H1 (cell line): ENCODE measurements around the gene HOXA6. TPM values are rescaled to one million over a fixed set of nuclear protein-coding genes. Genes with fewer than 3 reads are reported as not detected.

ENCODE experiments used
- CTCF ChIA-PET: fragments of 300-600 bp; sonication (Branson Sonifier 250); formaldehyde crosslinking; loops from one replicate; lab custom pipeline; 2021; ENCODE audit not compliant: partially characterized antibody; lab: Charles Lee
- POLR2A ChIA-PET: fragments of 300-600 bp; sonication (Branson Sonifier 250); formaldehyde crosslinking; loops from one replicate; lab custom pipeline; 2021; ENCODE audit warnings: inconsistent platforms; ENCODE audit not compliant: partially characterized antibody; lab: Charles Lee
- DNase-seq, 2 experiments: peaks; one replicate each; pipeline versions ENCODE4 v3.0.0 to v3.0.0-alpha.2; 2010 to 2022; ENCODE audit warnings: low spot score in 2 of 2, low read depth in 1 of 2, mixed read lengths in 1 of 2
- FAIRE-seq: peaks from 2 replicates; lab custom pipeline; 2011; peaks lifted over from hg19 to GRCh38; lab: Jason Lieb, UNC
- H2AFZ ChIP-seq: 2 replicates; pipeline ENCODE4 v1.8.1; 2012; ENCODE audit warnings: low read length, inconsistent platforms
- H2AK5ac ChIP-seq: 2 replicates; pipeline ENCODE4 v1.6.1; 2013; ENCODE audit warnings: low read depth, low read length
- H2BK120ac ChIP-seq: replicated peaks from 2 replicates; pipeline ENCODE3; 2013; ENCODE audit warnings: low read depth, low read length, inconsistent platforms
- H2BK12ac ChIP-seq: 2 replicates; pipeline ENCODE4 v1.6.1; 2013; ENCODE audit warnings: low read depth, low read length
- H2BK15ac ChIP-seq: 2 replicates; pipeline ENCODE4 v1.6.1; 2013; ENCODE audit warnings: low read length
- H2BK20ac ChIP-seq: 2 replicates; pipeline ENCODE4 v1.6.1; 2013; ENCODE audit warnings: low read length
- H2BK5ac ChIP-seq: 2 replicates; pipeline ENCODE4 v1.6.1; 2013; ENCODE audit warnings: low read depth, low read length
- H3K14ac ChIP-seq: 2 replicates; pipeline ENCODE4 v1.6.1; 2013; ENCODE audit warnings: inconsistent platforms; ENCODE audit not compliant: insufficient read length
- H3K18ac ChIP-seq: 2 replicates; pipeline ENCODE4 v1.6.1; 2013; ENCODE audit warnings: low read length; ENCODE audit errors: extremely low read depth
- H3K23ac ChIP-seq: 2 replicates; pipeline ENCODE4 v1.6.1; 2013; ENCODE audit warnings: inconsistent platforms; ENCODE audit not compliant: insufficient read length
- H3K23me2 ChIP-seq: 2 replicates; pipeline ENCODE4 v1.6.1; 2013; ENCODE audit warnings: low read depth, low read length
- H3K27ac ChIP-seq: 2 replicates; pipeline ENCODE4 v1.6.1; 2011; ENCODE audit warnings: low read depth, low read length, inconsistent platforms
- H3K27me3 ChIP-seq, 4 experiments: replicated peaks in 1 of 4; 1 replicate in 1 of 4; 2 replicates in 3 of 4; pipeline versions ENCODE4 v1.6.1 to v1.8.1; 2011 to 2013; ENCODE audit warnings: low read length in 3 of 4, mild to moderate bottlenecking in 3 of 4, inconsistent platforms in 2 of 4, mixed read lengths in 2 of 4, moderate library complexity in 1 of 4; ENCODE audit not compliant: control insufficient read depth in 3 of 4, insufficient read depth in 3 of 4; ENCODE audit errors: extremely low read depth in 1 of 4
- H3K36me3 ChIP-seq, 4 experiments: 2 replicates each; pipeline versions ENCODE4 v1.6.1 to v1.8.1; 2011 to 2013; ENCODE audit warnings: mild to moderate bottlenecking in 4 of 4, low read length in 3 of 4, moderate library complexity in 2 of 4, control low read depth in 1 of 4, inconsistent platforms in 1 of 4; ENCODE audit not compliant: insufficient read depth in 4 of 4, control insufficient read depth in 2 of 4
- H3K4ac ChIP-seq: replicated peaks from 2 replicates; pipeline ENCODE3; 2013; ENCODE audit warnings: low read length, low read depth, mixed read lengths, inconsistent platforms; ENCODE audit not compliant: insufficient read length
- H3K4me1 ChIP-seq, 4 experiments: replicated peaks in 1 of 4; 1 replicate in 1 of 4; 2 replicates in 3 of 4; pipeline versions ENCODE4 v1.6.1 to v1.8.1; 2011 to 2013; ENCODE audit warnings: low read length in 3 of 4, inconsistent platforms in 2 of 4, mixed read lengths in 1 of 4; ENCODE audit not compliant: insufficient read depth in 4 of 4, control insufficient read depth in 3 of 4
- H3K4me2 ChIP-seq, 2 experiments: 2 replicates each; pipeline versions ENCODE4 v1.6.1 to v1.8.1; 2011 to 2013; ENCODE audit warnings: low read depth in 2 of 2, low read length in 2 of 2, control low read depth in 1 of 2, inconsistent platforms in 1 of 2, mild to moderate bottlenecking in 1 of 2; ENCODE audit not compliant: insufficient read depth in 1 of 2
- H3K4me3 ChIP-seq, 4 experiments: fragments of 200-600, 300-600 bp in 1 of 4; sonication (generic), shearing (Covaris generic), sonication (Bioruptor Twin) in 1 of 4; 2 replicates each; pipeline versions ENCODE4 v1.5.1 to v1.8.1; 2011 to 2016; ENCODE audit warnings: low read length in 4 of 4, low read depth in 3 of 4, control low read depth in 2 of 4, inconsistent platforms in 2 of 4, mild to moderate bottlenecking in 2 of 4, mixed read lengths in 1 of 4, moderate library complexity in 1 of 4; ENCODE audit not compliant: insufficient read depth in 2 of 4; ENCODE audit errors: extremely low read depth in 1 of 4
- H3K56ac ChIP-seq: replicated peaks from 2 replicates; pipeline ENCODE3; 2013; ENCODE audit warnings: low read depth, mild to moderate bottlenecking, mixed read lengths, low read length, inconsistent platforms; ENCODE audit not compliant: insufficient read length
- H3K79me1 ChIP-seq: 2 replicates; pipeline ENCODE4 v1.6.1; 2013; ENCODE audit warnings: low read depth, low read length, control low read depth
- H3K79me2 ChIP-seq, 2 experiments: 2 replicates each; pipeline versions ENCODE4 v1.6.1 to v1.8.1; 2012 to 2013; ENCODE audit warnings: low read length in 2 of 2, mild to moderate bottlenecking in 2 of 2, inconsistent platforms in 1 of 2; ENCODE audit not compliant: insufficient read depth in 2 of 2, control insufficient read depth in 1 of 2
- H3K9ac ChIP-seq, 4 experiments: replicated peaks in 1 of 4; 1 replicate in 1 of 4; 2 replicates in 3 of 4; pipeline versions ENCODE4 v1.6.1 to v1.8.1; 2011 to 2013; ENCODE audit warnings: low read depth in 3 of 4, low read length in 3 of 4, control low read depth in 2 of 4, mild to moderate bottlenecking in 2 of 4, moderate library complexity in 2 of 4, inconsistent platforms in 1 of 4; ENCODE audit errors: extremely low read depth in 1 of 4
- H3K9me3 ChIP-seq, 2 experiments: 2 replicates each; pipeline versions ENCODE4 v1.6.1 to v1.8.1; 2012 to 2013; ENCODE audit warnings: mild to moderate bottlenecking in 2 of 2, moderate library complexity in 2 of 2, control low read depth in 1 of 2, inconsistent platforms in 1 of 2, low read depth in 1 of 2, low read length in 1 of 2, mixed read lengths in 1 of 2; ENCODE audit not compliant: insufficient read depth in 2 of 2
- H4K20me1 ChIP-seq, 2 experiments: replicated peaks in 1 of 2; 2 replicates each; pipeline versions ENCODE3 to v1.8.1; 2011 to 2013; ENCODE audit warnings: inconsistent platforms in 2 of 2, low read length in 2 of 2, mild to moderate bottlenecking in 1 of 2; ENCODE audit not compliant: insufficient read depth in 2 of 2, control insufficient read depth in 1 of 2
- H4K5ac ChIP-seq: 2 replicates; pipeline ENCODE4 v1.6.1; 2013; ENCODE audit warnings: low read length, low read depth, mixed read lengths, inconsistent platforms; ENCODE audit not compliant: insufficient read length
- H4K8ac ChIP-seq: 2 replicates; pipeline ENCODE4 v1.8.0; 2013; ENCODE audit warnings: mild to moderate bottlenecking, moderate library complexity, low read length, inconsistent platforms; ENCODE audit not compliant: insufficient read depth; ENCODE audit errors: extremely low read depth
- H4K91ac ChIP-seq: replicated peaks from 2 replicates; pipeline ENCODE3; 2013; ENCODE audit warnings: low read length, mixed read lengths, inconsistent platforms; ENCODE audit not compliant: insufficient read length
- EZH2 ChIP-seq: fragments of 200-600 bp; sonication (generic); IDR thresholded peaks from 2 replicates; pipeline ENCODE4 v1.7.1; 2012; ENCODE audit warnings: low read depth, mild to moderate bottlenecking, moderate library complexity, low read length, inconsistent platforms; ENCODE audit not compliant: severe bottlenecking
- SP1 ChIP-seq: IDR thresholded peaks from 2 replicates; pipeline ENCODE4 v1.6.1; 2011; ENCODE audit warnings: low read depth, low read length
- SUZ12 ChIP-seq: fragments of 200-600 bp; sonication (generic); IDR thresholded peaks from 2 replicates; pipeline ENCODE4 v1.6.1; 2012; ENCODE audit warnings: mild to moderate bottlenecking, inconsistent platforms, low read length, moderate library complexity, mixed read lengths
- WGBS, 2 experiments: shearing (Covaris generic) in 1 of 2; methylation state at CpG; one replicate each; pipeline versions ENCODE4 v1.1.6 to v1.1.7; 2013 to 2015; ENCODE audit warnings: low lambda C conversion rate in 2 of 2, mixed read lengths in 2 of 2, inconsistent platforms in 1 of 2, low coverage in 1 of 2, missing lambda C conversion rate in 1 of 2; ENCODE audit not compliant: insufficient replicate concordance in 2 of 2, insufficient coverage in 1 of 2, insufficient read length in 1 of 2; ENCODE audit errors: extremely low coverage in 1 of 2, missing lambda C conversion rate in 1 of 2; 5-methylcytosine and 5-hydroxymethylcytosine counted together
- polyA plus RNA-seq, 7 experiments: library from polyadenylated mRNA; depleted of rRNA in 3 of 7; stranded (reverse) in 5 of 7; unstranded in 2 of 7; fragments of >200 nt in 5 of 7; fragments of 200-250 nt in 2 of 7; gene quantifications; 1 replicate in 5 of 7; 2 replicates in 1 of 7; 4 replicates in 1 of 7; pipeline versions ENCODE4 v1.2.1 to v1.2.3, GENCODE V29; 2011 to 2013; ENCODE audit warnings: missing spikeins in 2 of 7, mixed read lengths in 2 of 7
- total RNA-seq: library from RNA; stranded (reverse); fragmentation: NEBNext Ultra II Directional; extraction: Animal tissue kit (Norgen Biotek cat#: 25700); gene quantifications from 2 replicates; pipeline ENCODE4 v1.2.1, GENCODE V29; 2021

The HOXA6 gene
- total and polyA plus RNA-seq, 2 of the 8 experiments (the other 6 are each of a cell fraction or from before 2014, with no cell fraction given), result not detected

GRCh38 chr7:27151931-27152815 is 4.6 kb upstream of the HOXA6 start, which contains the start of gene HOXA3:
HOXA3 (minus strand) TSS chr7:27152583; CDS start chr7:27110640, 41,943 bp downstream.
- TF ChIP-seq SUZ12 (peak; percentile 93), SP1 (no peak), EZH2 (peak; percentile 97)
- Histone ChIP-seq H3K4me1 (peaks cover 0 to 8% (median 3%) of the 10 kb centered on the region in 4 experiments; a peak in 4 of 7 replicates), H4K20me1 (peaks cover 29 to 47% of the 10 kb centered on the region in 2 experiments), H3K79me2 (no peaks in the 10 kb centered on the region), H4K91ac (no peak within 1 kb of the TSS), H3K27ac (no peak within 1 kb of the TSS), H2BK120ac (no peak within 1 kb of the TSS), H2BK12ac (no peak within 1 kb of the TSS), H3K4me2 (peak within 1 kb of the TSS in 1 of 2 experiments; percentile 58; a peak in 3 of 4 replicates), H3K36me3 (peaks cover 0 to 14% (median 0%) of the 10 kb centered on the region in 4 experiments; a peak in 1 of 8 replicates), H2AFZ (no peak within 1 kb of the TSS), H3K23ac (no peak within 1 kb of the TSS), H3K79me1 (no peaks in the 10 kb centered on the region), H2BK20ac (no peak within 1 kb of the TSS), H3K4ac (no peak within 1 kb of the TSS), H3K18ac (no peak within 1 kb of the TSS), H3K9ac (no peak within 1 kb of the TSS), H4K8ac (no peak within 1 kb of the TSS), H2BK15ac (no peak within 1 kb of the TSS), H3K4me3 (peak within 1 kb of the TSS in 1 of 4 experiments; percentile 19; a peak in 1 of 8 replicates), H2AK5ac (peak within 1 kb of the TSS; percentile 48; the same call in 1 of the 2 replicates), H3K27me3 (peaks cover 98 to 100% (median 100%) of the 10 kb centered on the region in 4 experiments), H2BK5ac (no peak within 1 kb of the TSS), H3K14ac (no peak within 1 kb of the TSS), H3K23me2 (peaks cover 2% of the 10 kb centered on the region; the same call in 1 of the 2 replicates), H3K56ac (no peak within 1 kb of the TSS), H4K5ac (no peak within 1 kb of the TSS), H3K9me3 (peaks cover 0 to 10% of the 10 kb centered on the region in 2 experiments; a peak in 1 of 4 replicates)
- FAIRE-seq (no peak), DNase-seq (peak in 1 of 2 experiments; percentile 63)
- ChIA-PET POLR2A (interaction anchor here (1.9 kb wide), 1 partner anchor 9 kb away, joined by 5 read pairs; the partner anchor contains the start of gene HOXA5), CTCF (interaction anchor here (0.8 to 12.5 kb wide), 11 partner anchors 7 to 472 kb away, joined by 3 to 123 read pairs (median 4); partner anchors contain the start of genes HOXA1, HOXA4, HOXA5 and HOXA9)
- WGBS, 2 experiments, result 15% methylated on average over 48 of the region's 53 CpGs; no CpG with 5 or more reads in 1 of the 2 experiments
